ENCODE results near the gene BICDL1.
A peak's percentile ranks its signal among the peaks of the same experiment; 100 is the strongest.

BICDL1 gene

DNA sequence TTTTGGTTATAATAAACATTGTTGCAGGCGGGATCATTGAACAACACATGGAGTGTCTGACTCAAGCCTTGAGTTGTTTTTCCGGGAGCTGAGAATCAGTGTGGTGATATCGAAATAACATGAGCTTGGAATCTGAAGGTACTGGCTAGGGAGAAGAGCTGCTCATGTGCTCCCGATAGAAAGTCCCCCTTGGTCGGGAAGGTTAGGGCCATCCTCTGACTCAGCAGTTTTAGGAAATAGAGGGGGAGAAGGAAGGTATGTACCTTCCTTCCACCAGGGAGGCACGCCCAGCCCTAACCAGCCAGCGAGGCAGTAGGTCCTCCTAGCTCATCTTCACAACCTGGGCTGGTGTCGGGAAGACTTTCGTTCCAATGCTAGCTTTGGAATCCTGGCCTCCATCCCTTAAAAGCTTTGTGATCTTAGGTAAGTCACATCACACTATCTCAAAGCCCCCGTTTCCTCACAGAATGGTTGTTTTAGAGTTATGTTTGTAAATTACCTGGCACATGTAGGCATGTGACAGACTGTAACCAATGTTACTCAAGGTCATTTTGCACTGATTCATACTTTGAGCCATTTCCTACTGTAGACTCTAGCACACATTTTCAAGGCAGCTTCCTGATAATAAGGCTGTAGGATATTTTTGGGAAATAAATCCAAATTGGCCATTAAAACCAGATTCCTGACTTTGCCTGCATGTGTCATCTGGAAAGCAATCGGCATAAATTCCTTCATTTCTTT is 129.5 kb downstream of the BICDL1 start:
- peaks cover 53 to 76% of the 10 kb centered on the region in 2 donors for H3K4me1 Mint-ChIP-seq
- no peaks in the 10 kb centered on the region for H3K27me3 Mint-ChIP-seq
- no peaks in the 10 kb centered on the region for H3K9me3 Mint-ChIP-seq
- no peak for ATAC-seq (replicated peaks)
- H3K4me3 Mint-ChIP-seq, result peak overlapping the region; percentile 88 to 89
- peak overlapping the region; percentile 85 for H3K27ac Mint-ChIP-seq
- no peak for DNase-seq
- peaks cover 9 to 34% of the 10 kb centered on the region in 2 donors for H3K36me3 Mint-ChIP-seq

DNA sequence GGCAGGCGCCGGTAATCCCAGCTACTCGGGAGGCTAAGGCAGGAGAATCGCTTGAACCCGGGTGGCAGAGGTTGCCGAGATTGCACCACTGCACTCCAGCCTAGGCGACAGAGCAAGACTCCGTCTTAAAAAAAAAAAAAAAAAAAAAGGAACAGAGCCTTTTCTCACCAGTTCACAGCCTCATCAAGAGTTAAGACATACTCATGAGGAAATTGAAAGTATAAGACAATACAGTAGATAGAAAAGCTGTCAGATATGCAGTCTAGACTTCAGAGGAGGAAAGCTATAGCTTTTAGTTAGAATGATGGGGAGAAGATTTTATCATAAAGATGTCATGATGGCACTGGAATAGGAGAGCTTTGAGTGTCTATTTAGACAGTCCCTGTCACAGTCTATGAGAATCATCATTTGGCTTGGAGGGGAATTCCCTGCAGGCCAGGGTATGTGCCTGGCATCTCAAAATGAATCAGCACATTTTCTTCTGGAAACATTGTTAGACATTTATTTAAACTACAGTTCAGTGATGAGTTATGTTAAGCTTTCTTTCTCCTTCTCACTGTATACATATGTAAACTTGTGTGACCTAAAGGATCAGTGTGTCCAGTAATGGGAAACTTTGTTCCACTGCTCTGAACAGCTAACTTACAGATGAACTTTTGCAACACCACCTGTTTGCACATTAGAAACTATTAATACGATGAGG is 130.4 kb downstream of the BICDL1 start:
- H3K36me3 Mint-ChIP-seq, result peaks cover 9 to 28% of the 10 kb centered on the region in 2 donors
- no peaks in the 10 kb centered on the region for H3K9me3 Mint-ChIP-seq
- peaks cover 59 to 80% of the 10 kb centered on the region in 2 donors for H3K4me1 Mint-ChIP-seq
- H3K4me3 Mint-ChIP-seq, result peak overlapping the region; percentile 74 to 88
- H3K27ac Mint-ChIP-seq, result peak overlapping the region; percentile 72
- ATAC-seq (replicated peaks) (peak; percentile 57 to 64), DNase-seq (peak; percentile 50)
- H3K27me3 Mint-ChIP-seq, result no peaks in the 10 kb centered on the region

DNA sequence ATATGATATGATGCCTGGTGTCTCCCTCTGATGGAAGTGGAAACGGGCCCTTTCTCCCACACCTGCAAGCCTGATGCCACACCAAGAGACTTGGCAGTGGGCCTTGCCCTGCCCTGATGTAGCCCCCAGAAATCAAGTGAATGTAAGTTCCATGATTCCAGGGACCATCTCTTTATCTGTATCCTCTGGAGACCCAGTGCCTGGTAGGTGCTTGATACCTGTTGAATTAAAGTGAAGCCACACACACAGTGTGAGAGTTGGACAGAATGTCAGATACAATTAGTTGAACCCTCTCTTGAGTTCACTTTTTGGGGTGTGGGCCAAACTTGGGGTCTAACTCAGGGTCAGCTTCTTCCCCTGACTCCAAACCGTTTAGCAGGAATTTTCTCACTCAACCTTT is 132.3 kb downstream of the BICDL1 start:
- peaks cover 61 to 80% of the 10 kb centered on the region in 2 donors for H3K4me1 Mint-ChIP-seq
- DNase-seq, result no peak

DNA sequence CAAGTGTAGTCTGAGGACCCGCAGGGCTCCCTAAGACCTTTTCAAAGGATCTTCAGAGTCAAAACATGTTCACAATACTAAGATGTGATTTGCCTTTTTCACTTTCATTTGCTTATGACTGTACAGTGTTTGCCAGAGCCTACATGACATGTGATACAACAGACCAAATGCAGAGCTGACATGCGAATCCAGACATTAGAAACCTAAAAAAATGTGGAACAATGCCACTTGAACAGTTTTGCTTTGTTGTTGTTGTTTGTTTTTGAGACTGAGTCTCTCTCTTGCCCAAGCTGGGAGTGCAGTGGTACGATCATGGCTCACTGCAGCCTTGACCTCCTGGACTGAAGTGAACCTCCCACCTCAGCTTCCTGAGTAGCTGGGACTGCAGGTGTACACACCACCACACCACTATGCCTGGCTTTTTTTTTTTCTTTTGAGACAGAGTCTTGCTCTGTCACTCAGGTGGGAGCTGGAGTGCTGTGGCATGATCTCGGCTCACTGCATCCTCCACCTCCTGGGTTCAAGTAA is 132.8 kb downstream of the BICDL1 start:
- no peaks in the 10 kb centered on the region for H3K27me3 Mint-ChIP-seq
- DNase-seq, result no peak
- no peak overlapping the region for H3K27ac Mint-ChIP-seq
- H3K9me3 Mint-ChIP-seq, result no peaks in the 10 kb centered on the region
- H3K4me3 Mint-ChIP-seq, result peak overlapping the region in 1 of 2 donors; percentile 3
- ATAC-seq (replicated peaks), result peak; percentile 33 to 38
- H3K4me1 Mint-ChIP-seq, result peaks cover 65 to 85% of the 10 kb centered on the region in 2 donors
- peaks cover 7 to 33% of the 10 kb centered on the region in 2 donors for H3K36me3 Mint-ChIP-seq

More for the DNA sequence above, 132.3 kb downstream of the BICDL1 start:
- Mint-ChIP-seq H3K9me3 (no peaks in the 10 kb centered on the region), H3K27ac (no peak overlapping the region), H3K27me3 (no peaks in the 10 kb centered on the region), H3K4me3 (peak overlapping the region in 1 of 2 donors; percentile 45), H3K36me3 (peaks cover 4 to 28% of the 10 kb centered on the region in 2 donors)
- ATAC-seq (replicated peaks), result no peak

GRCh38 chr12:120125029-120125428 is 136.0 kb downstream of the BICDL1 start:
- Mint-ChIP-seq H3K27ac (no peak overlapping the region), H3K4me1 (peaks cover 56 to 83% of the 10 kb centered on the region in 2 donors), H3K9me3 (no peaks in the 10 kb centered on the region)

GRCh38 chr12:120125792-120126634 is 137.0 kb downstream of the BICDL1 start:
- DNase-seq (no peak), ATAC-seq (replicated peaks) (peak; percentile 68 to 69)
- H3K27ac Mint-ChIP-seq, result peak overlapping the region; percentile 94
- H3K27me3 Mint-ChIP-seq, result no peaks in the 10 kb centered on the region
- H3K9me3 Mint-ChIP-seq, result no peaks in the 10 kb centered on the region
- H3K4me1 Mint-ChIP-seq, result peaks cover 49 to 73% of the 10 kb centered on the region in 2 donors
- H3K4me3 Mint-ChIP-seq, result no peak overlapping the region
- H3K36me3 Mint-ChIP-seq, result peaks cover 31 to 52% of the 10 kb centered on the region in 2 donors

More at GRCh38 chr12:120125029-120125428, 136.0 kb downstream of the BICDL1 start:
- Mint-ChIP-seq H3K4me3 (no peak overlapping the region), H3K36me3 (peaks cover 27 to 47% of the 10 kb centered on the region in 2 donors), H3K27me3 (no peaks in the 10 kb centered on the region)
- ATAC-seq (replicated peaks), result no peak
- no peak for DNase-seq

- Mint-ChIP-seq H3K27ac (peak overlapping the region; percentile 94), H3K4me3 (peak overlapping the region in 1 of 2 donors; percentile 41), H3K27me3 (no peaks in the 10 kb centered on the region), H3K9me3 (no peaks in the 10 kb centered on the region), H3K36me3 (peaks cover 36 to 58% of the 10 kb centered on the region in 2 donors), H3K4me1 (peaks cover 47 to 69% of the 10 kb centered on the region in 2 donors)
- peak; percentile 59 to 67 for ATAC-seq (replicated peaks)
- DNase-seq, result no peak
Measured at GRCh38 chr12:120126635-120127005, 137.6 kb downstream of the BICDL1 start.

DNA sequence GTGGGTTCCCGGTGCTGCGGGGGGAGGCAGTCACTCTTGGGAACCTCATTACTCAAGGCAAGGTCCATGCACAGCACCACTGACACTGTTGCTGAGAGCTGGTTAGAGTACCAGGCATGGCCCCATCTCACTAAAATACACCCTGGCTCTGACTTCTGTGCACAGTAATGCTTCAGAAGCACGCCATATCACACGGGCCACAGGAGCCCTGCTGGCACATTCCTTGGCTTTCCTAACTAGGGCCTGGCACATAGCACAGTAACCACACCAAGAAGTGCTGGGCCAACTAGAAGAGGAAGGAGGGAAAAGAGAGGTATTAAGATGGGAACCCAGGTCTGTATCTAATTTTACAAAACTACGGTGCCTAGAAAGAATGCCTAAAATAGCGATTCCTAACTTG is 141.0 kb downstream of the BICDL1 start:
- H3K27ac Mint-ChIP-seq, result peak overlapping the region; percentile 47
- H3K27me3 Mint-ChIP-seq, result no peaks in the 10 kb centered on the region
- H3K9me3 Mint-ChIP-seq, result no peaks in the 10 kb centered on the region
- ATAC-seq (replicated peaks) (no peak), DNase-seq (no peak)
- no peak overlapping the region for H3K4me3 Mint-ChIP-seq
- H3K36me3 Mint-ChIP-seq, result peaks cover 50 to 87% of the 10 kb centered on the region in 2 donors
- peaks cover 45 to 76% of the 10 kb centered on the region in 2 donors for H3K4me1 Mint-ChIP-seq

DNA sequence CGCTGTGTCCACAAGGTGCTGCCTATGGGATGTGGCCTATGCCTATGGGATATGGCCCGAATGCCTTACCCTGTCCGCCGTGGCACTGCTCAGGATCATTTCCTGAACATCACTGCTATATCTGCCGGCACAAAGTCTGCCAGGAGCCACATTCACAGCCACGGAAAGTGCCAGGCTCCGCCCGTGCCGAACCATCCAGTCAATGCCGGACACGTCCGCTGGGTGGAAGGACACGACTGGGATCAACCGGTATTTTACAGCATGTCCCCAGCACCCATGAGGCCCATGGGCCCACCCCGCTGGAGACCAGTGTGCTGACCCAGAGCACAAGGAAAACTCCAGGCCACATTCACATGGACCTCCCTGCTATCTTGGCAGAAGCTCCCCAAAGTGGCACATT is 142.1 kb downstream of the BICDL1 start:
- no peak for ATAC-seq (replicated peaks)
- peaks cover 35 to 65% of the 10 kb centered on the region in 2 donors for H3K4me1 Mint-ChIP-seq
- peaks cover 48 to 79% of the 10 kb centered on the region in 2 donors for H3K36me3 Mint-ChIP-seq
- H3K27me3 Mint-ChIP-seq, result no peaks in the 10 kb centered on the region
- H3K9me3 Mint-ChIP-seq, result no peaks in the 10 kb centered on the region
- peak overlapping the region; percentile 87 for H3K27ac Mint-ChIP-seq
- H3K4me3 Mint-ChIP-seq, result no peak overlapping the region
- DNase-seq, result no peak

DNA sequence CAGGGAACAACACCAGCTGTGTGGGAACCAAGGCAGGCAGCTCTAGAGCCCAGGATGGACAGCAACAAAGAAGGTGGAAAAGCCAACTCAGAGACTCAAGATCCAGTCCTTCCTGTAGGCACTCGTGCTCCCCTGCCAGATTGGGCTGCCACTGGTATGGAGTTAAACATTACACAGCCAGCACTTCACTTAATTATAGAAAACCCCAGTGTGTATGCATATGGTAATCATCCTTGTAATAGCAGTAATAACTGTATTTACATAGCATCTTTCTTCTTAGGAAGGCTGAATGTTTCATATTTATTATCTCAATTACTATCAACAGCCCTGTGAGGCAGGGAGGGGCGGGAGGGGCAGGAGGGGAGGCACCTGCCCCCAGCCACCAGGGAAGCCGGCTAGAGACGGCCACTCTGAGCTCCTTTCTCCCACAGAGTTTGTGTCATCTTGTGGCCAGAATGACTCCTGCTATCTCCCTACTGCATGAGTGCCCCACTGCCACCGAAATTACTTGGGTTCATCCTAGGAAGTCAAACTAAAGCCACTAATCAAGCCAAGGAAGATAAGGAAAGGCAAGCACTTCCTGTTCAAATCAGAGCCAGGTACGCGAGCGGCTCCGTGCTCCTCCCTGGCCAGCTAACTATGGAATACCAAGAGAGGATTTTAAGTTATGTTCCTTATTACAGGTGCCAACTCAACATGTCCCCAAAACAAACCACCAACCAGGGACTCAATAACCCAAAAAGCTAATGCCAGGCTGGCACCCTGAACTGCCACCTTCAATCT is 143.2 kb downstream of the BICDL1 start:
- Mint-ChIP-seq H3K36me3 (peaks cover 41 to 74% of the 10 kb centered on the region in 2 donors), H3K27ac (peak overlapping the region; percentile 96), H3K4me3 (peak overlapping the region; percentile 41 to 70), H3K4me1 (peaks cover 24 to 53% of the 10 kb centered on the region in 2 donors), H3K27me3 (no peaks in the 10 kb centered on the region), H3K9me3 (no peaks in the 10 kb centered on the region)
- no peak for ATAC-seq (replicated peaks)
- DNase-seq, result no peak

DNA sequence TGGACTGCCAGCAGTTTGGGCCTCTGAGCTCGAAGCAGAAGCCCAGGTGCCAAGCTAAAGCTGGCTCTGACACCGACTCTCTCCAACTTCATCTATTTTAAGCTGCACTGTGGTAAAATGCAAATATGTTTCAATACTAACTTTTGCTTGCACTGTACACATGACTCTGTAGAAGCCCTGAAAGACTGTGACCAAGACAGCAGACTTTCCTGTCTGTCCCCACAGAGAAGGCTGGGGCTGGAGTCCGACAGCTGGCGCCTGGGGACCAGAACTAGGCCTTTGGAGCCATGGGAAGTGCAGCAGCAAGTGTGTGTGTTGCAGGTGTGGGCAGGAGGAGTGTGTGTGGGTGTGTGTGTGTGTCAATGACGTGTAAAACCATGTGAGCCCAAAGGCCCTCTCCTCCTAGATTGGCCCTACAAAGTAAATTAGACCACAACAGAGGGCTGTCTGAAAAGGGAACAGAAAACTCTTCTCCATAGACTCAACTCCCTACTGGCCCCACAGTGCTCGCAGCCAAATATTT is 143.9 kb downstream of the BICDL1 start:
- H3K4me1 Mint-ChIP-seq, result peaks cover 20 to 46% of the 10 kb centered on the region in 2 donors
- peak; percentile 93 to 94 for ATAC-seq (replicated peaks)
- H3K36me3 Mint-ChIP-seq, result peaks cover 37 to 75% of the 10 kb centered on the region in 2 donors

GRCh38 chr12:120134307-120134980 is 145.4 kb downstream of the BICDL1 start:
- Mint-ChIP-seq H3K4me3 (no peak overlapping the region), H3K27ac (peak overlapping the region; percentile 59), H3K4me1 (peaks cover 20 to 38% of the 10 kb centered on the region in 2 donors), H3K27me3 (no peaks in the 10 kb centered on the region), H3K9me3 (no peaks in the 10 kb centered on the region), H3K36me3 (peaks cover 32 to 75% of the 10 kb centered on the region in 2 donors)
- DNase-seq (no peak), ATAC-seq (replicated peaks) (no peak)

More for the DNA sequence above, 143.9 kb downstream of the BICDL1 start:
- Mint-ChIP-seq H3K27me3 (no peaks in the 10 kb centered on the region), H3K4me3 (peak overlapping the region; percentile 55 to 70), H3K9me3 (no peaks in the 10 kb centered on the region), H3K27ac (peak overlapping the region; percentile 96)
- peak; percentile 47 for DNase-seq
